ENCODE data around the gene RBP5.

DNA sequence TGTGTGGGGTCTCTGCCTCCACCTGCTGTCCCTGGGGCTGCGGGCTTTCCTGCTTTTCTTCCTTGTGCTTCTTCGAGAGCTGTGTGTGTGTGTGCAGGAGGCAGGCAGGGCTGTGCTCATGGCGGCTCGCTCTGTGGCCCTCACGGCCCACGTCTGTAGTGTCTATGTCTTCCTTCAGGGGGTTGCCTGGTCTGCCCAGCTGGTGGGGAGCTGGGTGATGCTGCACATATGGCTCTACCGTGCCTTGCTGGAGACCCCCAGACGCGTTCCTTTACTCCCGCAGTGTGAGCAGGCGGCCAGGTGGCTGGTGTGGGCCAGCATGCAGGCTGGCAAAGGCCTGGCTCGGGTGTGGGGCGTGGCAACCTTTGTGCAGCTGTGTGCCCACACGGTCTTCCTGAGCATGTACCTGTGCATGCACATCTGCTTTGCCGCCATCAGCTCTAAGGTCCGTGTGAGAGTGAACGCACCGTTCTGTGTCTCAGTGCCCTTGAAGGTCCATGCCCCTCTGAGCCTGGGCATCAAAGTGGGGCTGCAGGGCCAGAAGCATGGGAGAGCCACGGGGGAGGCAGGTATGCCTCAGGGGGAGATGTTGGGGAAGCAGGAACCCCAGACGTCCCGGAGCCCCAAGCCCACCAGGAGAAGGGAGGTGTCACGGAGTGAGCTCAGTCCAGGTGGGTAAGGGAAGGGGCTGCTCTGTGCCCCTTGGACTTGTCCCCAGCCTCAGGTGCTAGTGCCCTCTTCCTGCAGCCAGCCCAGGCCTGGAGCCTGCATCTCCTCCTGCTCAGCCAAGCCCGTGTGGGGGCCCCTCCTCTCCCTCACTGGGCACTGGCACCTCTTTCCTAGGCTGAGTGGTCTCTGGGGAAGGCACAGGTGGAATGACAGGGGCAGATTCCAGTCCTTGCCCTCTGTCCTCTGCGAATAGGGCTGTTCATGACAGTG lies 27.8 kb upstream of the RBP5 start:
- TF ChIP-seq HNF4G (IDR thresholded peaks at IDR 0.05) (no peak), SP1 (IDR thresholded peaks at IDR 0.05) (no peak), RXRA (IDR thresholded peaks at IDR 0.05) (no peak), JUND (IDR thresholded peaks at IDR 0.05) (no peak)
- TF ChIP-seq, protein P1, sequence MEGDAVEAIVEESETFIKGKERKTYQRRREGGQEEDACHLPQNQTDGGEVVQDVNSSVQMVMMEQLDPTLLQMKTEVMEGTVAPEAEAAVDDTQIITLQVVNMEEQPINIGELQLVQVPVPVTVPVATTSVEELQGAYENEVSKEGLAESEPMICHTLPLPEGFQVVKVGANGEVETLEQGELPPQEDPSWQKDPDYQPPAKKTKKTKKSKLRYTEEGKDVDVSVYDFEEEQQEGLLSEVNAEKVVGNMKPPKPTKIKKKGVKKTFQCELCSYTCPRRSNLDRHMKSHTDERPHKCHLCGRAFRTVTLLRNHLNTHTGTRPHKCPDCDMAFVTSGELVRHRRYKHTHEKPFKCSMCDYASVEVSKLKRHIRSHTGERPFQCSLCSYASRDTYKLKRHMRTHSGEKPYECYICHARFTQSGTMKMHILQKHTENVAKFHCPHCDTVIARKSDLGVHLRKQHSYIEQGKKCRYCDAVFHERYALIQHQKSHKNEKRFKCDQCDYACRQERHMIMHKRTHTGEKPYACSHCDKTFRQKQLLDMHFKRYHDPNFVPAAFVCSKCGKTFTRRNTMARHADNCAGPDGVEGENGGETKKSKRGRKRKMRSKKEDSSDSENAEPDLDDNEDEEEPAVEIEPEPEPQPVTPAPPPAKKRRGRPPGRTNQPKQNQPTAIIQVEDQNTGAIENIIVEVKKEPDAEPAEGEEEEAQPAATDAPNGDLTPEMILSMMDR (IDR thresholded peaks at IDR 0.05; ENCODE audit: low read depth, low read length, missing input control), result no peak

Measured in liver (tissue), 3 donors.